Stimulated activated CD4-positive, alpha-beta T cell treated with anti-CD3 and anti-CD28 coated beads, TNF-alpha, amount 100 ng/mL, for 24 hours (primary cell): Measurements from ENCODE around the gene ACSS3.

ENCODE experiments used
- DNase-seq, 3 experiments: peaks; one replicate each; pipeline ENCODE4 v3.0.0-alpha.2; 2020; ENCODE audit warnings: low read depth in 3 of 3

ACSS3 gene

GRCh38 chr12:81295251-81295650, 217.4 kb downstream of the ACSS3 start:
- no peak for DNase-seq

- no peak for DNase-seq
These were observed 218.9 kb downstream of the ACSS3 start for GRCh38 chr12:81296556-81297305.

GRCh38 chr12:81297601-81298000, 219.7 kb downstream of the ACSS3 start:
- DNase-seq, result no peak

DNA sequence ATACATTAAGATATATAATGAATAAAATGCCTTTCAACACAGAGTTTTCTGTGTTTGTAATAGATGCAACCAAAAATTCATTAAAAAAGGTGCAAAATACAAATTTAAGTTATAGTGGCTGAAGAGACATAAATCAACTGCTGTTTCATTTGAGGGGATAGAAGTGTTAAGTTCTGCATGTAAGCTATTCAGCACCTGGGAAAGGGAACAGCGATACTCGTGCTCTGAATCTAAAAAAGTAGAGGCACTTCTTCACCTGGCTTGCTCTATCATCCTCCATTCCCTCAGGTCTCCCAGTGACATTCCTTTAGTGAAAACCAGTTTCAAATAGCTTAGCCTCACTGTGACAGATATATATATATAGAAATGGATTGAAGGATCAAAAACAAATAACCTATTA, 222.6 kb downstream of the ACSS3 start:
- no peak for DNase-seq

DNA sequence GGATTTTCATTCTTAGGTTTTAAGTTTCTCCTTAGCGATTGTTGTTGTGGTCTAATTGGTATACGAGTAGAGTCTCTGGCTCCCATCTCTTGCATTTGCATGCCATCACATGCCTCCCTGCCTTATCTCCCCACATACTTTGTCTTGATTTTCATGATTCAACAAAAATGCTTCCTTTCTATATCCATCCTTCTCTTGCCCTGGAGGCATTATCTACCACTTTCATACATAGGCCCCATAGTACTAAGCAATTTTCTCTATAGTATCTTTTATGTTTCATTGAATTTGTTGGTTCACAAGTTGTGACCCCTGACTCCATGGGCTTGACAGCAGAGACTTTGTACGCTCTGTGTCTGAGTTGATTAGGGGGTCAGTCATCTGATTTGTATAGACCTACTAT, 226.1 kb downstream of the ACSS3 start:
- DNase-seq, result no peak
